Activated CD8-positive, alpha-beta memory T cell treated with anti-CD3 and anti-CD28 coated beads, Interleukin-2, amount 50 U/mL, for 24 hours (primary cell): ENCODE data around the gene LMF1.
"Not testable (repeated sequence)": the region's sequence is repeated elsewhere in the genome, so short reads cannot be mapped to it uniquely, and the experiment has no call there.

Experiments
- DNase-seq: peaks from one replicate; pipeline ENCODE4 v3.0.0-alpha.2; 2020; ENCODE audit errors: extremely low read depth

LMF1 gene

GRCh38 chr16:869823-870641 is 100.8 kb downstream of the LMF1 start:
- no peak for DNase-seq

GRCh38 chr16:868846-869822 is 101.7 kb downstream of the LMF1 start:
- no peak for DNase-seq

DNA sequence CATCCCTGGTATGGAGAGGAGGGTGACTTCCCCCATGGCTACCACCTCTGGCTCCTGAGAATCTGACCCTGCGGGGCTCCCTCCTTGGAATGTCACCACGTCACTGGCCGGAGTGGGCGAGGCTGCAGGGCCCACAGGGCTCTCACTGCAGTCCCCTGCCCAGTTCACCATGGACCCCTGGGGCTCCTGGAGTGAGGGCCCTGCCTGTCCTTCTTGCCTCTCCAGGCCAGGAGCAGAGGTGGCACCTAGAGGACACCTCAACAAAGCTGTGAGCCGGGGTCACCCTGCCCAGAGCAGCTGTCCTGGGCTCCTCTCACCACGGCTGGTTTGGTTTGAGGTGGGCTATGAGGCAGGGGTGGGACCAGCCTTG is 102.4 kb downstream of the LMF1 start:
- DNase-seq, result no peak

DNA sequence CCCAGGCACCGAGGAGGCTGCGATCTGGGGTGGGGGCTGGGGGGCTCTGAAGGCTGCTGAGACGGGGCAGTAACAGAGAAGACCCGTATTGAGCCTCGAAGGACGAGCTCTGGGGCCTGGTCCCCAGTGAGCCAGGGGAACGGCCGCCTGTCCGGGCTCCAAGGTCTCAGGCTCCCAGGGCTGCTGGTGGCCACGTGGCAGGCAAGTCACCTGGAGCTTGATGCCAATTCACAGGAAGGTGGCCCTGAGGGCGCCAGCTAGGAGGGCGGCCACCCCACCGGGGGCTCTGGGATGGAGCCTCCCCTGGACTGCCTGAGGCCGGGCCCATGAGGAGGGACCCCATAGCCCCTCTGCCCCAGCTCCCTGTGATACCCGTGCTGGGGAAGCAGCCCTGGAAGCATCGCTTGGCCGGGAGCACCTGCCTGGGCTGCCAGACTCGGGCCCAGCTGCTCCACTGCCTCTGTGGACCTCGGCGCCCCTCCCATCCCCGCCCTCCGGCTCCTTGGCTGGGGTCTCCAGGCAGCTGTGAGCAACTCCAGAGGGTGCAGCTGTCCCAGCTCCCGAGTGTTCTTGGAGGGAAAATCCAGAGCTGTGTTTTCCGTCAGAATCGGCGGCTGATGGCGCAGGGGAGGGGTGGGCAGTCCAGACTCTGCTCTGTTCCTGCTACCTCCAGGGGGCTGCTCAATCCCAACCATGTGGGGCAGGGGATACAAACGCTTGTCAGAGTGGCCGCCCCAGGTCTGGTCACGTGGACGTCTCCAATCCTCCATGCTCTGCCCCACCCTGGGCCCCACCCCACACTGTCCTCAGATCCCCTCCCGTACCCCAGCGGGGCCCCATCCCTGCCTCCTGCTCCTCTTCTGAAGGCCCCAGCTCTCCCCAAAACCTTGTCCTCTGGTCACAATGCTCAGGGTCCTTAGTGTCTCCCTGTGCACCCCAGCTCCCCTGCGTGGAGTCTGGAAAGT is 103.1 kb downstream of the LMF1 start:
- no peak for DNase-seq

DNA sequence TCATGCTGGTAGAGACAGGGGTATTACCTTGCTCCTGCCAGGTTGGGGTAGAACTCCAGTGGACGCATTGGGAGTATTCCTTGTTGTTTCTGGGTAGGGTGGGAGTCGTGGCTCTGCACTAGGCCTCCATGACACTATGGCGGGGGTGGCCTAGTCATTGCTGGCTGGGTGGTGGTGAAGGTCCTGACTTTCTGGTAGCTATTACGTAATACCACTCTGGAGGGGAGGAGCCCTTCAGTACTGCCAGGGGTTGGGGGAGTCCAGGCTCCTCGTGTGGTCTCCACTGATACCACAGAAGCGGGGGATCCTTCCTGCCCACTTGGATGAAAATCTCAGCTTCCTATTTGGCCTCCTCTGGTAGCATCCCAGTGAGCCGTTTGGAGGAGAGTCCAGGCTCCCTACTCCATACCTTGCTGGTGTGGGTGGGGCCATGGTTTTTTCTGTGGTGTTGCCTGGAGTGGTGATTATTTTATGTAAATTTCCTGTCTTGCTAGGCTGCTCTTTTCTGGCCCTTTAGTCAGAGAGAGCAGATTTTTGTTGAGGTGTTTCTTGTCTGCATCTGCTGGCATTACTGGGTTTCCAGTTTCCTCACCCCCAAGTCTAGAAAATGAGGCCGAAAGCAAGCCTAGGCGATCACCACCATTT is 104.4 kb downstream of the LMF1 start:
- no peak for DNase-seq

DNA sequence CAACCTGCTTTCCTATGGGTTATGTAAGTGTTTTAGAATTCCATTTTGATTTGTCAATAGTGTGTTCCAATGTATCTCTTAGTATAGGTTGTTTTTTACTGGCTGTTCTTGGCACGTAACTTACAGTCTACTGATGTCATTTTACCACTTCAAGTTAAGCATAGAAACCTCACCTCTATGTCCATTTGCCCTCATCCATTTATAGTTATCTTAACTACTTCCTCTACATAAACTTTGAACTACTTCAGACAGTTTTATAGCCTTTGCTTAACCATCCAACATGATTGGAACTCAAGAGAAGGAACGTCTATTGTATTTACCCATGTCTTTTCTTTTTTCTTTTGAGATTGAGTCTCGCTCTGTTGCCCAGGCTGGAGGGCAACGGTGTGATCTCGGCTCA is 105.8 kb downstream of the LMF1 start:
- DNase-seq, result no peak

DNA sequence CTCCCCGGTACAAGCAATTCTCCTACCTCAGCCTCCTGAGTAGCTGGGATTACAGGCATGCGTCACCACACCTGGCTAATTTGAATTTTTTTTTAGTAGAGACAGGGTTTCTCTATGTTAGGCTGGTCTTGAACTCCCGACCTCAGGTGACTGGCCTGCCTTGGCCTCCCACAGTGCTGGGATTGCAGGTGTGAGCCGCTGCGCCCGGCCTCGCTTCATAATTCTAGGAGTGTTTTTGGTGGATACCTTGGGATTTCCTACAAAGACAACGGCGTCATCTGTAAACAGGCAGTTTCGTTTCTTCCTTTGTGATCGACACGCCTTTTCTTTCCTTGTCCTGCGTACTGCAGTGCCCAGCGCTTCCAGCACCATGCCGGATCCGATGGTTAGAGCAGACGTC is 109.3 kb downstream of the LMF1 start:
- DNase-seq, result no peak

GRCh38 chr16:860891-861290 is 109.9 kb downstream of the LMF1 start:
- no peak for DNase-seq

DNA sequence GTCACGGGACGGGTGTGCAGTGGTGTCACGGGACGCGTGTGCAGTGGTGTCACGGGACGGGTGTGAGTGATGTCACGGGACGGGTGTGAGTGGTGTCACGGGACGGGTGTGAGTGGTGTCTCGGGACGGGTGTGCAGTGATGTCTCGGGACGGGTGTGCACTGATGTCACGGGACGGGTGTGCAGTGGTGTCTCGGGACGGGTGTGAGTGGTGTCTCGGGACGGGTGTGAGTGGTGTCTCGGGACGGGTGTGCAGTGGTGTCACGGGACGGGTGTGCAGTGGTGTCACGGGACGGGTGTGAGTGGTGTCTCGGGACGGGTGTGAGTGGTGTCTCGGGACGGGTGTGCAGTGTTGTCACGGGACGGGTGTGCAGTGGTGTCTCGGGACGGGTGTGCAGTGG is 111.8 kb downstream of the LMF1 start:
- not testable (repeated sequence) for DNase-seq

DNA sequence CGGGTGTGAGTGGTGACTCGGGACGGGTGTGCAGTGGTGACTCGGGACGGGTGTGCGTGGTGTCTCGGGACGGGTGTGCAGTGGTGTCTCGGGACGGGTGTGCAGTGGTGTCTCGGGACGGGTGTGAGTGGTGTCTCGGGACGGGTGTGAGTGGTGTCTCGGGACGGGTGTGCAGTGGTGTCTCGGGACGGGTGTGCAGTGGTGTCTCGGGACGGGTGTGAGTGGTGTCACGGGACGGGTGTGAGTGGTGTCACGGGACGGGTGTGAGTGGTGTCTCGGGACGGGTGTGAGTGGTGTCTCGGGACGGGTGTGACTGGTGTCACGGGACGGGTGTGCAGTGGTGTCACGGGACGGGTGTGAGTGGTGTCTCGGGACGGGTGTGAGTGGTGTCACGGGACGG is 112.3 kb downstream of the LMF1 start:
- not testable (repeated sequence) for DNase-seq

GRCh38 chr16:856811-857210 is 114.0 kb downstream of the LMF1 start:
- no peak for DNase-seq

DNA sequence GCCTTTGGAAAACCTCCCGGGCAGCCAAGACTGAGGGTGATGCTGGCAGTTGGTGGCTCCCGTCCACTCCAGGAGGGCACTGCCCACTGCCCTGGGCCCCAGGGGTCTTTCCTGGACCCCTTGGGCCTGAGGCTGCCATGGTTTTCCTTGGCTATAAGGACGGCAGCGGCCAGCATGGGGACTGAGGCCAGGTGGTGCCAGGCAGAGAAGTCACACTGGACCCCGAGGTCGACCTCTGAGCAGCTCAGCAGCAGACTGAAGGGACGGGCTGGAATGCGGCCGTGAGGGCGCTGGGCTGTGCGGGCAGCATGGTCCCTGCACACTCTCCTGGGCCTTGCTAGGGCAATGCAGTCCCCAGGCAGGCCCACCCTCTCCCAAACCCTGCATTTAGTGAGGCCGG is 114.7 kb downstream of the LMF1 start:
- DNase-seq, result no peak

DNA sequence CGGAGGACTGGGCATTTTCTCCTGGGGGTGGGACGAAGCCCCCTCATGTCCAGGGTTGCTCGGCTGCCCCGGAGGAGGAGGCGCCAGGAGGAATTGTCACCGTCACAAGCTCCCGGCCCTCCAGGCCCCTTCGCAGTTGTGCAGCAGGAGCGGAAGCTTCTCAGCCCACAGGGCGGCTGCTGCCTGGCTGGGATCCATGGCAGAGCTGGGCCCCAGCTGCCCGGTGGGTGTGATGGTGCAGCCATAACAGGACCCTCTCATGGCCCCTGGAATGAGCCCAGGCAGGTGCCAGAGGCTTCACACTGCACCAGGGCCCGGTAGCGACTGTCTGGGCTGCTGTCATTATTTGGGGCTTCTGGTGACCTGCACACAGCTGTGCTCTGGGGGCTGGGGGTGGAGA is 115.3 kb downstream of the LMF1 start:
- no peak for DNase-seq

DNA sequence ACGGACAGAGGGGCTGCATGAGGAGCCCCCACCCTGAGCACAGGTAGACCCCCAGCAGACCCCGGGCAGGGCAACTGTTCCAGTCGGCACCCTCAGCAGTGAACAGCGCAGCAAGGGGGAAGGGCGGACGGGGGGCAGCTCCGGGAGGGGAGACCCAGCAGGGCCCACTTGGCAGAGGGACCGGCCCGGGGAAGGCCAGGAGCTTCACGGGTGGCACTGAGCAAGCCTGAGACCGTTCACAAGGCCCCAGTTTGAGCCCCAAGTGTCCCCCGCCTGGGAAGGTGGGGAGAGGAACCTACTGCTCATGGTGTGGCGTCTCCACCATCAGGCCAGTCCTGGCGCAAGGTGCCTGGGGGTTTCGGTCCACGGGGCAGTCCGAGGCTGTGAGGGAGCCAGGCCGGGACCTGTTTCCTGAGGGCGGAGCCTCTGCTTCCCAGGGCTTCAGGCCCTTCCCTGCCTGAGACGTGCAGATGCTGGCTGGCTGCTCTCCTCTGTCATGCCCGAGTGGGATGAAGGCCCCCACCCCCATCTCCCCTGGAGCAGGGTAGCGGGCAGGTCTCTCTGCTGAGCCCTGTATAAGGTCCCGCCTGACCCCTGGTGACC is 115.9 kb downstream of the LMF1 start:
- no peak for DNase-seq

DNA sequence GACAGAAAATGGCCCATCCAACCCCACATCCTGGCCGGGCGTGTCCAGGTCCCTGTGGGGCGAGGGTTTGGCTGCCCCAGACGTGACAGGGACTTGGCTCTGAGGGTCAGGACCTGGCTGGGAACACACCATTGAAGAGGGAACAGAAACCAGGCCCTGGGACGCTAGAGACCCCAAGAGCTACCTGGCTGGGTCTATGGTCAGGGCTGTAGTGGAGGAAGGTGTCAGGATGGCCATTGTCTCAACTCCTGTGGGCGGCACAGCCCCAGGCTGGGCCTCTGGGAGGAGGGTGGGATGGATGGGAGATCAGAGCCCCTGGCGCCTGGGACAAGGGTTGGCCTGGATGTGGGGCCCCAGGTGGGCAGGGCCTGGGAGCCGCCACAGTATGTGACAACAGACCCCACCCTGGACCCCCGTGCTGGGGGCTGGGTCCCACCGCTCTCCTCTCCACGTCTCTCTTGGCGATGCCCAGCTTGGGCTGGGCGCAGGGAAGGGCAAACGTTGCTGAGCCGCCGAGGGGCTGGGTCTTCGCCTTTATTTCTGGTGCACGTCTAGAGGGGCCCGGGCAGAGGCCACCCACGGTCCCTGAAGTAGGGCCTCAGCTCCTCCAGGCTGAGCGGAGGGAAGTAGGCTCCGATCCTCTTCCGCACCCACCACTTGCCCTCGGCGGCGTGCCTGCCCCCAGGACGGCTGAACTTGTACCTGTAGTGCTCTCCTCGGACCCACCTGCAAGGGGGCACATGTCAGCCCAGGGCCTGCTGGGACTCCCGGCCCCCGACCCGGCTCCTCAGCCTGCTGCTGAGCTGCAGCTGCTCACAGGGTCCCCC is 116.6 kb downstream of the LMF1 start:
- DNase-seq, result no peak

DNA sequence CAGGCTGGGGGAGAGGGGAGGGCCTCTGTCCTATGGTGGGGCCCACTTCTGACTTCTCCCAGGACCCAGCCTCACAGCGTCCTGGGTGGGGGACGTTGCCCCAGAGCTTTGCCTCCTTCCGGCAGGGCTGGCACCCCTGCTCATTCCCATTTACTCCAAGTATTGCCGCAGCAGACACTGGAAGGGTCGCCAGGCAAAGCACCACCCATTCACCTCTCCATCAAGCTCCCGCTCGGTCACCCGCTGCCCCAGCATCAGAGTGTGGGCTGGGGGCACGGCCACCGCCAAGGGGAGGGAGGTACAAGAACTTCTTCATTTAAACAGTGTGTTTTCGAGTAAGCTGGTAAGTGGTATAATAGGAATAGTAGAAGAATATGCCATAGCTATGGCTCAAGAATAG is 117.5 kb downstream of the LMF1 start:
- DNase-seq, result no peak

- DNase-seq, result no peak
Measured at GRCh38 chr16:852451-853185, 118.2 kb downstream of the LMF1 start.

GRCh38 chr16:851871-852270 is 118.9 kb downstream of the LMF1 start:
- no peak for DNase-seq

DNA sequence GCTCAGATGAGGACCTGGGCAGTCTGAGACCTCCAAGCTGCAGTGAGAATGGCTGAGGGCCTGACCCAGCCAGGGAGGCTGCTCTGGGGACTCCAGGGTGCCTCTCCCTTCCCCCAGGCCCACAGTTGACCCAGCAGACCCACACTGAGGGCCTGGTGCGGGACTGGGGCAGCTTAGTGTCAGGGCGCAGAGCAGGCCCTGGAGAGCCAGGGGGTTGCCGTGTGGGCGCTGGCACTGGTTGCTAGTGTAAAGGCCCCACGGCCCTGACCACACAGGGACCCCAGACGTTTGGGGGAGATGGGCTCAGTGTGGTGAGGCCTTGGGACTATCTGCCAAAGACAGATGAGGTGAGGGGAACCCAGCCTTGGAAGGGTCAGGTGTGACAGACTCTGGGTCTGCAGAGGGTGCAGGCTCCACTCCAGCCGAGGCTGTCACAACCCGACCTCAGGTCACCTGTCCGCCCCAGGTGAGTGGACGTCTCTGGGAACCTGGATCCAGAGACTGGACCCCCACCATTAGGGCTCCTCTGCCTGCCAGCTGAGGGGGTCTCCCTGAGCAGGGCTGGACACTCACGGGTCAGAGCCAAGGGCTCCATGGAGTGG is 119.5 kb downstream of the LMF1 start:
- DNase-seq, result no peak
